Subcutaneous preadipocyte (primary cell): Measurements from ENCODE around the gene PGD. TPM values are rescaled to one million over a fixed set of nuclear protein-coding genes. Genes with fewer than 3 reads are reported as not detected.

Experiments used
- total RNA-seq: library from RNA; depleted of rRNA; stranded (reverse); fragments of >200 nt; gene quantifications from 2 replicates; pipeline ENCODE4 v1.2.3, GENCODE V29; 2012

PGD gene
- total RNA-seq = 104 and 126 TPM in 2 replicates

DNA sequence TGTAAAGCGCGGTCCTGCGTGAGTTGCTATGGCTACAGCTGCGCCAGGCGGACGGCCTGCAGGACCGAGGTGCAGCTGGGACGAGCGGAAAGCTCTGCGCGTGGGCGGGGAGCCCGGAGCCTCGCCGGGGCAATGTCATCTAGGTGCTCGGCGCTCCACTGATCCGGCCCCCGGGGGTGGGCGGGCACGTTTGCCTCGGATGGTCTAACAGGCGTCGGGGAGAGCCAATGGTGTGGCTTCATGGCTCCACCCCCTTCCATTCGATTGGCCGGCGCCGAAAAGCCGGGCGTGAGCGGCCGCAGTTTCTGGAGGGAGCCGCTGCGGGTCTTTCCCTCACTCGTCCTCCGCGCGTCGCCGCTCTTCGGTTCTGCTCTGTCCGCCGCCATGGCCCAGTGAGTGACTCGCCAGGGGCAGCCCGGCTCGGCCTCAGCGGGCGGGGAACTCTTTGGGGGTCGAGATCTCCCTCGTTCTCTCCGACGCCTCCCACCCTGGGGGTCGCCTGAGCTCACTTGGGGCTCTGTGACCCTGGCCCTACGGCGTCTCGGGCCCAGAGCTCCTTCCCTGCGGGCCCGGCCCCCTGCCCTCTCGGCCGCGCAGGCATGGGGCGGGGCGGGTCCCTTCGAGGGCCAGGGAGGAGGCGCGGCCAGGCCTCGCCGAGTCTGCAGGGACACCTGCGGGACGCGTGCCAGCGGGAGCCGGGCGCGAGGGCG, at the start of gene PGD:
PGD (plus strand) TSS at position 331 of the 710 bp plus-strand sequence; CDS start at position 385, 54 bp downstream.

DNA sequence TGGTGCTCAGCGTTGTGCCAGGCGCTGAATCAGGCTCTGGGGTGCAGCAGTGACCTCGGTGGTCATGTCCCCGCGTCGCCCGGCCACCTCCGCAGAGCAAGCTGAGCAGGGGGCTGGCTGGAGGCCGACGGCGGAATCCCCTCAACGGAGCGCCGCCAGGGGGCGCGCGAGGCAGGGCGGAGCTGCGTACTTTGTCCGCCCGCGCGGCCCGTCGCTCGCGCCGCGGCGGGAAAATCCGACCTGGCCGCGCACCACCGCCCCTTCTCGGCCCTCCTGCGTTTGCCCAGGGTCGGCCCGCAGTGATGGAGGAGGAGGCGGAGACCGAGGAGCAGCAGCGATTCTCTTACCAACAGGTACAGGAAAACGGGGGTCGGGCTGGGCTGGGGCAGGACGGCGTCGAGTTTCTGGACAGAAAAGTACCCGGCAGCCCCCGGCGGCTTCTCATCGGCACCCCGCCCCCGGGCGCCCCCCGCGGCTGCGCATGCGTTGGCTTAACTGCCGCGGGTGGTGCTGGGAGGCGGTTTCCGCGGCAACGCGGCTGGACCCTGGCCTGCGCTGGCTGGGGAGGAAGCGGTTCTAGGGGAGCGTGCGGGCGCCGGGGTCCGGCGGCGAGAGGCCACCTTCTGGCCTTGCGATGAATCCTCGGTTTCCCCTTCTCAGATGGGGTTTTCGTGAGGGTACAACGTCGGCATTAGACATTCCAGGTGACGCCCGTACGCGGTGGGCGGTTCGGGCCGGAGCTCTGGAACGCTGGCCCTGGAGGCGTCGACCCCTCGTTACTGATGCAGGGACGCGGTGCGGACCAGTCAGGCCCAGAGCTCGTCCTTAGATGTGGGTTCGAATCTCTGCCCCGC, 31.6 kb downstream of the PGD start, which contains the start of gene CENPS:
CENPS (plus strand) TSS at position 218 of the 854 bp plus-strand sequence; CDS start at position 303, 85 bp downstream.

DNA sequence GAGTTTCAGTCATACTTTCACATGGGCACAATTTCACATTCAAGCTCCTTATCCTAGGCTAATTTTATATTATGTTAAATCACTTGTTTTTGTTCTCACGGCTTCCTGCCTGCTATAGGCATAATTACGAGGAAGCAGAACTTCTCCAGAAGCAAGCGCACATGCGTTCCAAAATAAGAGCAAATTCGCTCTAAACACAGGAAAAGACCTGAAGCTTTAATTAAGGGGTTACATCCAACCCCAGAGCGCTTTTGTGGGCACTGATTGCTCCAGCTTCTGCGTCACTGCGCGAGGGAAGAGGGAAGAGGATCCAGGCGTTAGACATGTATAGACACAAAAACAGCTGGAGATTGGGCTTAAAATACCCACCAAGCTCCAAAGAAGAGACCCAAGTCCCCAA, 50.9 kb downstream of the PGD start, which contains the start of gene CORT:
CORT (plus strand) TSS at position 281 of the 400 bp plus-strand sequence. CDS start 193 bp downstream, outside the sequence.

Other genes with a start within 250 kb of the PGD start
- 32.0 and 33.0 TPM in 2 replicates for gene KIF1B, start 188.5 kb upstream of the PGD start, total RNA-seq
- gene CENPS, start 31.4 kb downstream of the PGD start, total RNA-seq = 13.2 and 14.9 TPM in 2 replicates
- gene CORT, start 51.0 kb downstream of the PGD start, total RNA-seq = 0.37 and 0.78 TPM in 2 replicates
- 32.0 and 47.1 TPM in 2 replicates for gene DFFA, start 73.5 kb downstream of the PGD start, total RNA-seq
- gene PEX14, start 75.9 kb downstream of the PGD start, total RNA-seq = 14.9 and 16.2 TPM in 2 replicates